K562 (cell line): ENCODE measurements around the gene ZNF774. TPM values are rescaled to one million over a fixed set of nuclear protein-coding genes. Genes with fewer than 3 reads are reported as not detected.

ENCODE experiments used
- ATAC-seq: fragments of 200-7000 bp; cut with Tn5 transposase; 3 replicates; pipeline ENCODE4 v1.9.1; 2020; ENCODE audit warnings: moderate library complexity
- BruUV-seq: library from RNA; stranded (reverse); fragments of 400-500 nt; replicated peaks from 2 replicates; lab custom pipeline; 2021; lab: Mats Ljungman, UMichigan
- CTCF ChIA-PET: fragments of 300-600 bp; formaldehyde crosslinking; extraction: SDS; loops from one replicate; lab custom pipeline; 2021; ENCODE audit warnings: low intra/inter-chr PET ratio; lab: Yijun Ruan, JAX
- POLR2A ChIA-PET: fragments of 300-600, 350-650 bp; sonication (Branson Sonifier 250); formaldehyde crosslinking; extraction: SDS; loops from one replicate; lab custom pipeline; 2021; ENCODE audit warnings: antibody characterized with exemption, inconsistent platforms; lab: Yijun Ruan, JAX
- DNase-seq, 4 experiments: peaks; one replicate each; pipeline versions ENCODE4 v3.0.0 to v3.0.0-alpha.2; 2011 to 2018; ENCODE audit warnings: low spot score in 3 of 4, mixed read lengths in 3 of 4; ENCODE audit errors: extremely low read depth in 1 of 4
- FAIRE-seq: peaks from 2 replicates; lab custom pipeline; 2011; peaks lifted over from hg19 to GRCh38; lab: Jason Lieb, UNC
- H2AFZ ChIP-seq: 2 replicates; pipeline ENCODE4 v1.6.0; 2011; ENCODE audit warnings: low read depth, low read length, control low read depth, inconsistent platforms
- H3K27ac ChIP-seq: fragments of 200-600 bp; 3 replicates; pipeline ENCODE4 v1.8.0; 2011; ENCODE audit warnings: low read depth, mild to moderate bottlenecking, control low read depth, inconsistent platforms, low read length, moderate library complexity, mixed read lengths; ENCODE audit errors: extremely low read depth
- H3K27me3 ChIP-seq, 2 experiments: fragments of 300-600 bp in 1 of 2; 2 replicates in 1 of 2; 3 replicates in 1 of 2; pipeline versions ENCODE4 v1.6.0 to v1.8.0; 2011; ENCODE audit warnings: inconsistent platforms in 2 of 2, low read length in 2 of 2, mild to moderate bottlenecking in 1 of 2, mixed read lengths in 1 of 2, moderate library complexity in 1 of 2; ENCODE audit not compliant: control insufficient read depth in 2 of 2, insufficient read depth in 2 of 2
- H3K36me3 ChIP-seq: fragments of 300-600 bp; 3 replicates; pipeline ENCODE4 v1.8.0; 2011; ENCODE audit warnings: mild to moderate bottlenecking, low read length, inconsistent platforms; ENCODE audit not compliant: control insufficient read depth, insufficient read depth
- H3K4me1 ChIP-seq, 2 experiments: fragments of 200-600 bp in 1 of 2; replicated peaks in 1 of 2; 2 replicates in 1 of 2; 3 replicates in 1 of 2; pipeline versions ENCODE4 v1.5.1 to v1.8.0; 2011; ENCODE audit warnings: inconsistent platforms in 2 of 2, low read length in 2 of 2, mild to moderate bottlenecking in 1 of 2, mixed read lengths in 1 of 2, moderate library complexity in 1 of 2; ENCODE audit not compliant: control insufficient read depth in 2 of 2, insufficient read depth in 2 of 2
- H3K4me2 ChIP-seq: 2 replicates; pipeline ENCODE4 v1.6.1; 2011; ENCODE audit warnings: low read length, control low read depth, inconsistent platforms, mixed read lengths; ENCODE audit not compliant: insufficient read depth
- H3K4me3 ChIP-seq: fragments of 200-600 bp; sonication (generic), shearing (Covaris generic); 2 replicates; pipeline ENCODE4 v1.5.1; 2016; ENCODE audit warnings: control low read depth, inconsistent platforms
- H3K79me2 ChIP-seq: fragments of 200-600 bp; 3 replicates; pipeline ENCODE4 v1.8.0; 2011; ENCODE audit warnings: low read length, inconsistent platforms; ENCODE audit not compliant: control insufficient read depth, insufficient read depth
- H3K9ac ChIP-seq, 2 experiments: 2 replicates each; pipeline versions ENCODE4 v1.6.0 to v1.6.1; 2011; ENCODE audit warnings: low read depth in 2 of 2, low read length in 2 of 2, control low read depth in 1 of 2, inconsistent platforms in 1 of 2, mild to moderate bottlenecking in 1 of 2, mixed read lengths in 1 of 2; ENCODE audit not compliant: insufficient read depth in 1 of 2
- H3K9me1 ChIP-seq: one replicate; pipeline ENCODE4 v1.6.0; 2011; ENCODE audit warnings: inconsistent platforms, mild to moderate bottlenecking, low read length, moderate library complexity; ENCODE audit not compliant: control insufficient read depth, insufficient read depth
- H3K9me3 ChIP-seq: replicated peaks from 2 replicates; pipeline ENCODE4 v1.5.1; 2011; ENCODE audit warnings: low read depth, low read length, inconsistent platforms; ENCODE audit not compliant: control insufficient read depth, insufficient read depth
- H4K20me1 ChIP-seq: replicated peaks from 2 replicates; pipeline ENCODE4 v1.6.1; 2011; ENCODE audit warnings: low read length, inconsistent platforms, mixed read lengths; ENCODE audit not compliant: control insufficient read depth, insufficient read depth
- CTCF ChIP-seq, 3 experiments: IDR thresholded peaks in 2 of 3; conservative IDR thresholded peaks in 1 of 3; 2 replicates each; pipeline ENCODE4 v1.5.1; 2011 to 2012; ENCODE audit warnings: low read length in 3 of 3, mild to moderate bottlenecking in 3 of 3, control low read depth in 2 of 3, improper control_type of control experiment in 1 of 3, inconsistent platforms in 1 of 3, low read depth in 1 of 3, mixed read lengths in 1 of 3, moderate library complexity in 1 of 3; ENCODE audit not compliant: insufficient read depth in 2 of 3
- ETV6 ChIP-seq, 3 experiments: fragments of 150-350 bp in 1 of 3; sonication (generic) in 1 of 3; formaldehyde crosslinking in 1 of 3; IDR thresholded peaks; 2 replicates each; pipeline versions ENCODE4 v1.6.1 to v1.8.0; 2014 to 2022; ENCODE audit warnings: borderline replicate concordance in 2 of 3, low read depth in 2 of 3, antibody characterized with exemption in 1 of 3, low read length in 1 of 3, mild to moderate bottlenecking in 1 of 3, missing genetic modification reagents in 1 of 3
- WGBS: fragments of 100-300 bp; shearing (Covaris generic); methylation state at CpG from one replicate; pipeline ENCODE4 v1.1.6; 2016; ENCODE audit warnings: low coverage, mixed read lengths; ENCODE audit not compliant: insufficient coverage; ENCODE audit errors: missing lambda C conversion rate; 5-methylcytosine and 5-hydroxymethylcytosine counted together
- in situ Hi-C: fragments of 300-500 bp; cut with MboI; formaldehyde crosslinking; loops from 4 replicates; pipeline ENCODE4 v1.15.0; 2018; ENCODE audit warnings: inconsistent platforms, mixed read lengths
- intact Hi-C: fragments of 100-400 bp; cut with micrococcal nuclease; formaldehyde crosslinking; loops from 2 replicates; pipeline ENCODE4 v1.14.2; 2022
- polyA plus RNA-seq, 8 experiments: library from polyadenylated mRNA; depleted of rRNA in 4 of 8; stranded (reverse) in 5 of 8; unstranded in 3 of 8; fragments of >200 nt; fragmentation: Nextera tagmentation in 2 of 8; fragmentation: Illumina TruSeq in 1 of 8; extraction: Ambion mirVana in 2 of 8; extraction: Trizol in 1 of 8; gene quantifications; 2 replicates each; pipeline versions ENCODE4 v1.2.1 to v1.2.3, GENCODE V29; 2011 to 2014; ENCODE audit warnings: inconsistent platforms in 1 of 8, missing spikeins in 1 of 8
- total RNA-seq, 7 experiments: library from RNA; depleted of rRNA in 6 of 7; stranded (reverse); fragments of >200 nt in 6 of 7; fragmentation: Illumina TruSeq in 2 of 7; extraction: Trizol in 2 of 7; gene quantifications; 2 replicates each; pipeline versions ENCODE4 v1.2.1 to v1.2.3, GENCODE V29; 2011 to 2021; ENCODE audit warnings: low replicate concordance in 1 of 7

ZNF774 gene
- total and polyA plus RNA-seq, 9 of the 15 experiments (the other 6 are each of a cell fraction or from before 2014, with no cell fraction given) = 0.32 to 2.0 (median 1.2) TPM

DNA sequence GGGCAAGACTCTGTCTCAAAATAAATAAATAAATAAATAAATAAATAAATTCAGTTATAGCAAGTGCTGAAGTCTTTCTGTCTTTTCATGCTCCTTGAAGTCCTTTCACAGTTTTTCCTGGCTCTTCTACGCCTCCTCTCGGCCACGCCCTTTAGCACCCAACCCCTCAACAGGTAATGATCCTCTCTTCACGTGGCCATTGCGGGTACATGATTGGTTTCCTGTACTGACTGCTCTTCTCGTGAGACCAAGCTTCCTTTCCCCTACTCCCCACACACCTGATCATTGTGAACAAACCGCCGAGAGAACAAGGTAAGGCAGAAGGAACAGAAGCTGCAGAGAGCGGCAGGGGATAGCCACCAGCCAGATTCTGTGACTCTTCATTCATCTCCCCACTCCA is 2.3 kb upstream of the ZNF774 start:
- Histone ChIP-seq H3K4me1 (peaks cover 3 to 13% of the 10 kb centered on the region in 2 experiments; a peak in 4 of 5 replicates), H3K79me2 (peaks cover 4% of the 10 kb centered on the region; the same call in 1 of the 3 replicates), H3K4me3 (no peak overlapping the region), H3K9me1 (no peaks in the 10 kb centered on the region), H3K9ac (no peak overlapping the region), H3K27me3 (no peaks in the 10 kb centered on the region), H2AFZ (no peak overlapping the region), H3K27ac (no peak overlapping the region), H4K20me1 (no peaks in the 10 kb centered on the region), H3K36me3 (no peaks in the 10 kb centered on the region), H3K9me3 (no peaks in the 10 kb centered on the region), H3K4me2 (no peak overlapping the region)
- ChIA-PET POLR2A (no interaction called here), CTCF (no interaction called here)
- no peak for ATAC-seq
- TF ChIP-seq ETV6 (IDR thresholded peaks at IDR 0.05; ENCODE audit: borderline replicate concordance in 1 of 2, low read depth in 2 of 2, low read length in 1 of 2) = no peak
- TF ChIP-seq ETV6 (CRISPR knock-in tag; IDR thresholded peaks at IDR 0.05; ENCODE audit: borderline replicate concordance) = no peak
- TF ChIP-seq CTCF (IDR thresholded peaks at IDR 0.05 in 2 of 3, conservative IDR thresholded peaks at IDR 0.05 in 1 of 3; ENCODE audit: insufficient read depth in 2 of 3, low read depth in 1 of 3, low read length in 3 of 3) = peak in 1 of 3 experiments; percentile 4; a peak in 1 of 6 replicates
- in situ Hi-C loops = no loop called here
- intact Hi-C loops = no loop called here
- no peak for FAIRE-seq
- 44% methylated on average over 9 of the region's 9 CpGs for WGBS
- no peak for DNase-seq
- no TSS peak for BruUV-seq
